ENCODE measurements around the gene ARMS2.

DNA sequence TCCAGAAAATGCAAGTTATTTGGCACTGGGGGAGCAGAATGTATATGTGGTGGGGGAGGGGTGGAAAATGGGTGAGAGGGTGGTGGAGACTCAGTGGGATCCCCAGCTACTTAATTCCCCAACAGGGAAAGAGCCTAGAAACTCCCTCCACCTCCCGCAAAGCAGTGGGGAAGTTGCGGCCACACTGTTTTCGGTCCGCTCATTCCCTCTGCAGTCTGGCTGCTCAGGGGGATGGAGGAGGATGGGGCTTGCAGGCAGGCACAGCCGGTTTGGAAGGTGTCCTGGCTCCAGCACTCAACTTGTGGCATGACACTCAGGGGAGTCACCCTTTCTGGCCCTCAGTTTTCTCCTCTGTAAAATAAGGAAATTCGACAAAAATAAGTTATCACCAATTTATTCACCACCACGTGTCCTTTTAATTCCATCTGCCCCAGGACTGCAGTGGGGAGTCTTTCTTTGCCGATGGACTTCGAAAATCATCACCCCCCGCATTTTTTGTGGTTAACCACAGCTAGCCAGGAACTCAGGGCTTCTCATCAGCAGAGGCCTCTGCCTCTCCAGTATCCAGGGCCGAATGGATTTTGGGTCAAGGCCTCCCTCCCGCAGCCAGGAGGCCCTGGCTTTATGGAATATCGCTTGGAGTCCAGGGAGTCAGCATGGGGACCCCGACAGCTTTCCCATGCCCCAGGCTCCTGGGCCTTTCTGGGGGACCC is 5.3 kb downstream of the ARMS2 start:
- TF ChIP-seq CTCF (conservative IDR thresholded peaks at IDR 0.05; ENCODE audit: low read depth, low read length) = no peak
- TF ChIP-seq EZH2phosphoT487 (IDR thresholded peaks at IDR 0.05; ENCODE audit: borderline replicate concordance, low read length) = no peak
